ENCODE data around the gene NKIRAS2. TPM values are rescaled to one million over a fixed set of nuclear protein-coding genes. Genes with fewer than 3 reads are reported as not detected.
A peak's percentile ranks its signal among the peaks of the same experiment; 100 is the strongest.

The NKIRAS2 gene
- total and polyA plus RNA-seq, 2 donors (not counting 3 experiments of a cell fraction or from before 2014, with no cell fraction given): 57.3 to 87.6 TPM

DNA sequence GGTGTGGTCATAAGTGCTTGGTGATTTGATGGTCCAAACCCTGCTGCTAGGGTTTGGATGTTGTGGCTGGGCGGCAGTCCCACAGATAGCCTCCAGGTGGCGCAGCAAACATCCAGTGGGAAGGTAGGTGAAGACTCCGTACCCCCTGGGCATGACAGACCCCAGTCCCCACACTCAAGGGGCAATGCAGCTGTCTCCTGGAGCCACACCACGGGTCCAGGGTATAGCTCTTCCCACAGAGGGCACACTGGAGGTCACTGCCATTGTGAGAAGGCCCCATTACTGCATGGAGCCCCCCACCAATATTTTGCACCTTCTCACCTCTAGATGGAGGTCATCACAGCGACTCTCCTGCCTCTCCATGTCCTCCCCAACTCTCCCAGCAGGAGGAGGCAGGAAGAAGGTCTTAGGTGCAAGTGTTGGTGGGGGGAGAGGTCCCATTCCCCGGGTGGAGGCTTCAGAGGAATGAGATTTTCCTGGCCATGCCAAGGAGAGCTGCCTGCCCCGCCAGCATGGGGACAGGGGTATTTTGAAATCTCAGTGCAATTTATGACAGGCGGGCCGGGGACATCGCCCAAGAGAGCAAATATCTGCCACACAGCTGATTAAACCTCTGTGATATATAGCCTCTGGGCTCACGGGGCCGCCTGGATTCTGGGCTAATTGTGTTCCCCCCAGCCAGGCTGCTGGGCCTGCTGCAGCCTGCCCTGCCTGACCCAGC lies 47.6 kb downstream of the NKIRAS2 start:
- Histone ChIP-seq H4K20me1 (replicated peaks; ENCODE audit: control insufficient read depth, extremely low read depth, insufficient read depth, low read length) (no peaks in the 10 kb centered on the region), H3K36me3 (ENCODE audit: control insufficient read depth in 2 of 2, extremely low read depth in 1 of 2, insufficient read depth in 2 of 2, low read length in 2 of 2) (no peaks in the 10 kb centered on the region), H3K9me1 (replicated peaks; ENCODE audit: control insufficient read depth, extremely low read depth, insufficient read depth, low read length) (no peaks in the 10 kb centered on the region), H2AFZ (ENCODE audit: low read depth, low read length) (no peak overlapping the region), H3K9ac (replicated peaks; ENCODE audit: extremely low read depth, insufficient read depth, low read length) (no peak overlapping the region), H3K27me3 (ENCODE audit: control insufficient read depth in 2 of 2, insufficient read depth in 2 of 2, low read length in 2 of 2) (peaks cover 0 to 9% of the 10 kb centered on the region in 2 experiments), H3K4me2 (ENCODE audit: insufficient read depth, low read length) (no peak overlapping the region), H3K79me2 (ENCODE audit: control insufficient read depth, insufficient read depth, low read length) (no peaks in the 10 kb centered on the region), H3K27ac (ENCODE audit: insufficient read depth, low read depth, low read length) (no peak overlapping the region), H3K9me3 (replicated peaks; ENCODE audit: control insufficient read depth, insufficient read depth, low read length) (no peaks in the 10 kb centered on the region), H3K4me1 (ENCODE audit: control insufficient read depth, extremely low read depth, insufficient read depth, low read length) (peaks cover 3% of the 10 kb centered on the region), H3K4me3 (replicated peaks in 1 of 3; ENCODE audit: insufficient read depth in 1 of 3, low read depth in 1 of 3, low read length in 3 of 3) (no peak overlapping the region)
- intact Hi-C loops (cut with micrococcal nuclease) (loop anchor here (1.0 to 5.0 kb wide), 5 partner anchors 34 to 460 kb away; partner anchors contain the start of gene KCNH4), dilution Hi-C loops (cut with MboI; ENCODE audit: extremely low pct_ligation_motif_present, low sequenced_read_pairs) (no loop called here)
- no TSS peak for BruUV-seq (replicated peaks)
- TF ChIP-seq, protein P1, sequence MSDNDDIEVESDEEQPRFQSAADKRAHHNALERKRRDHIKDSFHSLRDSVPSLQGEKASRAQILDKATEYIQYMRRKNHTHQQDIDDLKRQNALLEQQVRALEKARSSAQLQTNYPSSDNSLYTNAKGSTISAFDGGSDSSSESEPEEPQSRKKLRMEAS (IDR thresholded peaks at IDR 0.05; ENCODE audit: insufficient read depth, insufficient read length): no peak
- TF ChIP-seq, protein P2, sequence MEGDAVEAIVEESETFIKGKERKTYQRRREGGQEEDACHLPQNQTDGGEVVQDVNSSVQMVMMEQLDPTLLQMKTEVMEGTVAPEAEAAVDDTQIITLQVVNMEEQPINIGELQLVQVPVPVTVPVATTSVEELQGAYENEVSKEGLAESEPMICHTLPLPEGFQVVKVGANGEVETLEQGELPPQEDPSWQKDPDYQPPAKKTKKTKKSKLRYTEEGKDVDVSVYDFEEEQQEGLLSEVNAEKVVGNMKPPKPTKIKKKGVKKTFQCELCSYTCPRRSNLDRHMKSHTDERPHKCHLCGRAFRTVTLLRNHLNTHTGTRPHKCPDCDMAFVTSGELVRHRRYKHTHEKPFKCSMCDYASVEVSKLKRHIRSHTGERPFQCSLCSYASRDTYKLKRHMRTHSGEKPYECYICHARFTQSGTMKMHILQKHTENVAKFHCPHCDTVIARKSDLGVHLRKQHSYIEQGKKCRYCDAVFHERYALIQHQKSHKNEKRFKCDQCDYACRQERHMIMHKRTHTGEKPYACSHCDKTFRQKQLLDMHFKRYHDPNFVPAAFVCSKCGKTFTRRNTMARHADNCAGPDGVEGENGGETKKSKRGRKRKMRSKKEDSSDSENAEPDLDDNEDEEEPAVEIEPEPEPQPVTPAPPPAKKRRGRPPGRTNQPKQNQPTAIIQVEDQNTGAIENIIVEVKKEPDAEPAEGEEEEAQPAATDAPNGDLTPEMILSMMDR (IDR thresholded peaks at IDR 0.05; ENCODE audit: extremely low read depth in 1 of 2, insufficient read depth in 1 of 2, low read depth in 1 of 2, low read length in 2 of 2): peak; percentile 76 to 89
- DNase-seq (ENCODE audit: low read depth, low spot score) (peak; percentile 57), FAIRE-seq (peak; percentile 83)
- CTCF ChIA-PET: interaction anchor here (0.6 to 3.3 kb wide), 29 partner anchors 8 to 114 kb away, joined by 3 to 41 read pairs (median 5); partner anchors contain the start of genes DNAJC7, KAT2A, KCNH4 and ZNF385C
- POLR2A ChIA-PET: no interaction called here

DNA sequence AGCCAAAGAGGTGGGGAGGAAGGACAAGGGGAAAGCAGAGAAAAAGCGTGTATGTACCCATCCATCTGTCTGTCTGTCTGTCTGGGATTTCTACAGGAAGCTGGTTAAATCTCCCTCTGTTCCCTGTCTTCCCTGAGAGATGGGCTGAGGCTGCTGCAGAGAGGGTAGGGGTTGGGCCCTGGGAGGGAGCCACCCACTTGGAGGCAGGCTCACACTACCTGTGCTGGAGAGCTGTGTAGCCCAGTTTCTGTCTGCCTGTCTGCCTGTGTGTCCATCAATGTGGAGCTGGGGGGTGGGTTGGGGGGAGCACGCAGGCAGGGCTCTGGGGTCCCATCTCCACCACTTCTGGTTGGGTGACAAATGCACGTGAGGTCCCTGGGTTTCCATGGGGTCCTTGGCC lies 49.1 kb downstream of the NKIRAS2 start:
- H3K79me2 ChIP-seq (ENCODE audit: control insufficient read depth, insufficient read depth, low read length): no peaks in the 10 kb centered on the region
- CTCF ChIA-PET: interaction anchor here (0.9 to 2.4 kb wide), 11 partner anchors 8 to 112 kb away, joined by 3 to 41 read pairs (median 9); partner anchors contain the start of gene KCNH4

More for the DNA sequence above, 49.1 kb downstream of the NKIRAS2 start:
- BruUV-seq (replicated peaks): no TSS peak
- Histone ChIP-seq H3K9me3 (replicated peaks; ENCODE audit: control insufficient read depth, insufficient read depth, low read length) (no peaks in the 10 kb centered on the region), H4K20me1 (replicated peaks; ENCODE audit: control insufficient read depth, extremely low read depth, insufficient read depth, low read length) (no peaks in the 10 kb centered on the region), H3K9ac (replicated peaks; ENCODE audit: extremely low read depth, insufficient read depth, low read length) (no peak overlapping the region), H3K27me3 (ENCODE audit: control insufficient read depth in 2 of 2, insufficient read depth in 2 of 2, low read length in 2 of 2) (peaks cover 0 to 12% of the 10 kb centered on the region in 2 experiments), H3K9me1 (replicated peaks; ENCODE audit: control insufficient read depth, extremely low read depth, insufficient read depth, low read length) (no peaks in the 10 kb centered on the region), H3K4me3 (replicated peaks in 1 of 3; ENCODE audit: insufficient read depth in 1 of 3, low read depth in 1 of 3, low read length in 3 of 3) (no peak overlapping the region), H3K4me2 (ENCODE audit: insufficient read depth, low read length) (no peak overlapping the region), H3K4me1 (ENCODE audit: control insufficient read depth, extremely low read depth, insufficient read depth, low read length) (peaks cover 3% of the 10 kb centered on the region), H3K36me3 (ENCODE audit: control insufficient read depth in 2 of 2, extremely low read depth in 1 of 2, insufficient read depth in 2 of 2, low read length in 2 of 2) (no peaks in the 10 kb centered on the region), H2AFZ (ENCODE audit: low read depth, low read length) (no peak overlapping the region), H3K27ac (ENCODE audit: insufficient read depth, low read depth, low read length) (no peak overlapping the region)
- TF ChIP-seq JUN (IDR thresholded peaks at IDR 0.05; ENCODE audit: borderline replicate concordance, insufficient read depth, insufficient read length, low read depth) (no peak), POLR2A (IDR thresholded peaks at IDR 0.05; ENCODE audit: low read depth, low read length) (no peak), EZH2 (IDR thresholded peaks at IDR 0.05; ENCODE audit: borderline replicate concordance, low read depth, low read length, severe bottlenecking) (no peak), GATA2 (IDR thresholded peaks at IDR 0.05; ENCODE audit: insufficient read depth, insufficient read length, low read depth, low read length) (no peak), MYC (IDR thresholded peaks at IDR 0.05; ENCODE audit: low read depth, low read length) (no peak), FOS (IDR thresholded peaks at IDR 0.05; ENCODE audit: borderline replicate concordance, insufficient read depth, low read length) (no peak), POLR2AphosphoS5 (IDR thresholded peaks at IDR 0.05; ENCODE audit: insufficient read depth, low read depth, low read length) (no peak)
- TF ChIP-seq, protein P2 (IDR thresholded peaks at IDR 0.05; ENCODE audit: extremely low read depth in 1 of 2, insufficient read depth in 1 of 2, low read depth in 1 of 2, low read length in 2 of 2): no peak
- TF ChIP-seq, protein P1 (IDR thresholded peaks at IDR 0.05; ENCODE audit: insufficient read depth, insufficient read length): no peak
- POLR2A ChIA-PET: interaction anchor here (0.6 kb wide), 1 partner anchor 29 kb away, joined by 4 read pairs; no protein-coding TSS in a partner anchor
- intact Hi-C loops (cut with micrococcal nuclease): loop anchor here (5.0 kb wide), 1 partner anchor 113 kb away; the partner anchor contains the start of gene KCNH4
- dilution Hi-C loops (cut with MboI; ENCODE audit: extremely low pct_ligation_motif_present, low sequenced_read_pairs): no loop called here
- DNase-seq (ENCODE audit: low read depth, low spot score) (no peak), FAIRE-seq (no peak)
